ENCODE results near the gene MCF2L2.
A peak's percentile ranks its signal among the peaks of the same experiment; 100 is the strongest.

Gene MCF2L2

GRCh38 chr3:183318877-183319276 is 109.5 kb downstream of the MCF2L2 start:
- DNase-seq: no peak

GRCh38 chr3:183317886-183318865 is 110.2 kb downstream of the MCF2L2 start:
- DNase-seq: no peak

GRCh38 chr3:183317271-183317670 is 111.1 kb downstream of the MCF2L2 start:
- DNase-seq: no peak

GRCh38 chr3:183315739-183316138 is 112.7 kb downstream of the MCF2L2 start:
- DNase-seq: no peak

- no peak for DNase-seq
Observed at GRCh38 chr3:183313764-183314163, 114.7 kb downstream of the MCF2L2 start.

GRCh38 chr3:183313351-183313750 is 115.1 kb downstream of the MCF2L2 start:
- no peak for DNase-seq

GRCh38 chr3:183312433-183312832 is 116.0 kb downstream of the MCF2L2 start:
- no peak for DNase-seq

GRCh38 chr3:183310936-183311335 is 117.5 kb downstream of the MCF2L2 start:
- no peak for DNase-seq

GRCh38 chr3:183309276-183309675 is 119.1 kb downstream of the MCF2L2 start:
- no peak for DNase-seq

GRCh38 chr3:183308751-183309150 is 119.7 kb downstream of the MCF2L2 start:
- DNase-seq: no peak

- no peak for DNase-seq
Observed at GRCh38 chr3:183307749-183308148, 120.7 kb downstream of the MCF2L2 start.

- DNase-seq: peak; percentile 36
Observed at GRCh38 chr3:183306798-183307671, 121.4 kb downstream of the MCF2L2 start.

GRCh38 chr3:183303690-183304089 is 124.7 kb downstream of the MCF2L2 start:
- no peak for DNase-seq

- DNase-seq: no peak
Observed at GRCh38 chr3:183301937-183302580, 126.4 kb downstream of the MCF2L2 start.

- DNase-seq: no peak
Observed at GRCh38 chr3:183300996-183301562, 127.3 kb downstream of the MCF2L2 start.

- DNase-seq: no peak
Observed at GRCh38 chr3:183299976-183300375, 128.4 kb downstream of the MCF2L2 start.

- DNase-seq: no peak
Observed at GRCh38 chr3:183298701-183299153, 129.7 kb downstream of the MCF2L2 start.

GRCh38 chr3:183296944-183297343 is 131.5 kb downstream of the MCF2L2 start:
- DNase-seq: no peak

- DNase-seq: no peak
Observed at GRCh38 chr3:183295211-183295610, 133.2 kb downstream of the MCF2L2 start.

- no peak for DNase-seq
Observed at GRCh38 chr3:183293966-183294365, 134.5 kb downstream of the MCF2L2 start.

GRCh38 chr3:183291497-183292031 is 136.9 kb downstream of the MCF2L2 start:
- no peak for DNase-seq

- DNase-seq: no peak
Observed at GRCh38 chr3:183290216-183290615, 138.2 kb downstream of the MCF2L2 start.

All from CD4-positive, alpha-beta T cell treated with Interleukin-10 for 1 hour (primary cell).